NCI-H2196 (cell line): ENCODE results near the gene S1PR1.
"Not testable (repeated sequence)": the region's sequence is repeated elsewhere in the genome, so short reads cannot be mapped to it uniquely, and the experiment has no call there.

Source experiments
- DNase-seq: peaks from one replicate; lab custom pipeline; 2025; ENCODE audit not compliant: unreplicated experiment; lab: John Stamatoyannopoulos, UW

S1PR1 gene

DNA sequence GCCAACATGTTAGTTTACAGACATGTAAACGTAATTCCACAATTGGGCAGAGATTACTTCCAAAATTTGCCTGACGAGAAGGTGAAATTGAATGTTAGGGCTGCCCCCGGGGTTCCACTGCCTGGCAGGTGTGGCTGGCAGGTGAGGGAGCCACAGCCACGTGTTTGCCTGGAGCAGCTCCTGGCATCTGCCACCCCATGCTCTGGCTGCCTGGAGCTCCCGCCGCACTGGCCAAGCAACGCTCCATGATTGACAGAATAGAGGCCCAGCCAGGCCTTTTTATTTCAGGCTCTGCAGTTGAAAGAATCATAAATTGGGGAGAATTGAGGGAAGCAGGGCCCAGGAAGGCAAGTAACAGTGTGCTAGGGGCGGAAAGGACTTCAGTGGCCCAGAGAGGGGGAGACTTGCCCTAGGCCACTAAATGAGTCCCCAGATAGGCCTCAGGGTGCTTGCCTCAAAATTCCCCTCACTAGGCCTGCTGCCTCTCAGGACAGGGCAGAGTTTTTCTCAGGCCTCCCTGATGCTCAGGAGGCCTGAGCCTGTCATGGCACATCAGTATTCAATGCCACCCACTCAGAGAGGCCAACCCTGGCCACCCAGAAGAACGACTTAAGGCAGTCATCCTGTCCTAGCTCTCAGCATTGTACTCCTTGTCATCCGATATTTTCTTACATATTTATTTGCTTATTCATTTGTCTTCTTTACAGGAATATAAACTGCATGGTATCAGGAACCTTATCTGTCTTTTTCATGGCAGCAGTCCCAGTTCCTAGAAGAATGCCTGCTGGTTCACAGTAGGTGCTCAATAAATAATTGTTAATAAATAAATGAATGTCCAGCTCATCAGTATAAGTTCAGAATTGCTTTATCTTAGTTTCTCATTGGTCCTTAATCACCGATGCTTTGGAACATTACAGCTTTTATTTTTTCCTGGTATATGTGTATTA is 16.6 kb upstream of the S1PR1 start:
- DNase-seq: no peak

DNA sequence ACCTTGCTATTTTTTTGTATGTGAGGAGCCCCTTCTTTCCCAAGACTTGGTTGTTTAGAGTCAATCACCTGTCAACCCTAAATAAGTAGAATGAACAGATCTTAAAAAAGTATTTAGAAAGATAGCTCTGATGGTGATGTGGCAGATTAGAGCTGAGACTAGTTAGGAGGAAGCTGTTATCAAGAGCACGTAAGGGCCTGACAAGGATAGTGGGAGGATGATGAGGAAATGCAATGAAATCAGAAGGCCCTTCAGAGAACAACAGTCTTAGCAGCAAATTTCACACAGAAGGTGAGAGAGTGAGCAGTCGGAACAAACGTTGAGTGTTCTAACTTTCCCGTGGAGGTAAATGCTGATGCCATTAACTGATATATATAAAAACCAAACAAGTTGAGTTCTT is 15.9 kb upstream of the S1PR1 start:
- DNase-seq: no peak

DNA sequence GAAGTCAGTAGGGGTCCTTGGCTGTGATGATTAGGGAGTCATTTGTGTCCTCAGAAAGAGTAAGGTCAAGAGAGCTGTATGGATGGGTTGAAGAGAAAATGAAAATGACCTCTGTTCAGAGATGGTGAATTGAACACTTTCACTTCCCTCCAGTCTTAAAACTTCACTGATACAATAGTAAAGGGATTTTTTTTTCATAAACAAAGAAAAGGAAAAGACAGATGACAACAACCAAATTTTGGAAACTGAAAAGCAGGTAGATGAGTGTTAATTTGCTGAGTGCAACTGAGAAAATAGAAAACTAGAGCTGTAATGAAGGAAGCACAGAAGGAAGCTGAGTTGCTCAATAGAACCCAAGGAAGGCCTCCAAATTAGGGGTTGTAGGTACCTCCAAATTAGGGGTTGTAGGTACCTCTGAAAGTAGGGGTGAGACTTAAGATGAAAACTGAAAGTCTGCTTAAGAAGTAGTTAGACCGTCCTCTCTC is 14.8 kb upstream of the S1PR1 start:
- DNase-seq: no peak

DNA sequence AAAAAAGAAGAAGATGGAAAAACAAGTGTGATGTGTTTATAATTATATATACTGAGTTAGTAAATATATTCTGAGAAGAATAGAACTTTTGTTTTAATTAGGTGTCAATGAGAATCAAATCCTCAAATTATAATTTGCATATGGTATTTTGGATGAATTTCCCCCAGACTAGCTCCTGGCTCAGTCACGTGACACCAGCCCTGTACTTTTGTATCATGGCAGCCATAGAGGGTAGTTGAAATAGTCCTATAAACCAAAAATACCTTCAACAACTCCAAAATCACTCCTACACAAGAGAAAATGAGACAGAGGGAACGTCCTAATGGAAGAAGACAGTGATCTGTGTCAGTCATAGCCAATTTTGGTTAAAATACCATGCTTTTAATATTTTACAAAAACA is 9.0 kb upstream of the S1PR1 start:
- DNase-seq: no peak

DNA sequence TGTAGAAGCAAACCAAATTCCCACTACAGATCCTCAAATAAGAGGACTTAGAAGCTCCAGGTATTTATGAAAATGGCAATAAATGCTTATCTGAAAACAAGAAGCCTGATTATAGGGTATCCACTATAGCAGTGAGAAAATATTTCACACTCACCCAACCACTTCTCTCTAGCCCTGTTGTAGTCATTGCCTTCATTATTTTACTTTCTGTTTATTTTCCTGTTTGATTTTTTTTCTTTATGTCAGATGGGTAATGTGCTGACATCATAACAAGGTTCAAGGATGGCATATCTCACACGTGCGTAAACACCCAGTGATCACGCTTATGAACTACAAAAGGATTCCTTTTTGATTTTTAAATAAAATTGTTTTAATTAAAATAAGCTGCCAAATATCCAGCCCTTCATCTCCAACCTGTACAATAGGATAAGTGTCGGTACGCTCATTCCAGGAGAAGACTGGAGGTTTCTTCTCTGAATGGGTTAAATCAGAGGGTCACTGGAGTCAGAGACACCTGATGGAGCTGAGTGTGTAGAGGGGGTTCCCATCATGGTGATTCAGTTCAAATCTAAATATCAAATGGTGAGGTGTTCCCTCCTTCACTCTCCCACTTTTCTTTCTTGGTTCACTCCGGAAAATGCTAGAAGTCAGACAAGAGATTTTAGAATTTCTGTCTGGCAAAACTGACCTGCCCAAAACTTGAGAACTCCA is 8.2 kb upstream of the S1PR1 start:
- DNase-seq: no peak

DNA sequence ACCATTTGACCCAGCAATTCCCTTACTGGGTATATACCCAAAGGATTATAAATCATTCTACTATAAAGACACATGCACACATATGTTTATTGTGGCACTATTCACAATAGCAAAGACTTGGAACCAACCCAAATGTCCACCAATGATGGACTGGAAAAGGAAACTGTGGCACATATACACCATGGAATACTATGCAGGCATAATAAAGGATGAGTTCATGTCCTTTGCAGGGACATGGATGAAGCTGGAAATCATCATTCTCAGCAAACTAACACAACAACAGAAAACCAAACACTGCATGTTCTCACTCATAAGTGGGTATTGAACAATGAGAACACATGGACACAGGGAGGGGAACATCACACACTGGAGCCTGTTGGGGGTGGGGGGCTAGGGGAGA is 4.6 kb upstream of the S1PR1 start:
- DNase-seq: not testable (repeated sequence)

DNA sequence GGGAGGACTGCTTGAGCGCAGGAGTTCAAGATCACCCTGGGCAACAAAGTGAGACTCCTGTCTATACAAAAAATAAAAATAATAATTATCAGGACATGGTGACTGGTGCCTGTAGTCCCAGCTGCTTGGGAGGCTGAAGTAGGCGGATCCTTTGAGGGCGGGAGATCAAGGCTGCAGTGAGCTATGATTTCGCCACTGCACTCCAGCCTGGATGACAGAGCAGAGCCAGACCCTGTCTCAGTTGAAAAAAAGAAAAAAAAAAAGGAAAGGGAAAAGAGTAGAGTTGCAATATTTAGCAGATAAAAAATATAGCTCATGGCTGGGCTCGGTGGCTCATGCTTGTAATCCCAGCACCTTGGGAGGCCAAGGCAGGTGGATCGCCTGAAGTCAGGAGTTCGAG is 3.3 kb upstream of the S1PR1 start:
- no peak for DNase-seq

DNA sequence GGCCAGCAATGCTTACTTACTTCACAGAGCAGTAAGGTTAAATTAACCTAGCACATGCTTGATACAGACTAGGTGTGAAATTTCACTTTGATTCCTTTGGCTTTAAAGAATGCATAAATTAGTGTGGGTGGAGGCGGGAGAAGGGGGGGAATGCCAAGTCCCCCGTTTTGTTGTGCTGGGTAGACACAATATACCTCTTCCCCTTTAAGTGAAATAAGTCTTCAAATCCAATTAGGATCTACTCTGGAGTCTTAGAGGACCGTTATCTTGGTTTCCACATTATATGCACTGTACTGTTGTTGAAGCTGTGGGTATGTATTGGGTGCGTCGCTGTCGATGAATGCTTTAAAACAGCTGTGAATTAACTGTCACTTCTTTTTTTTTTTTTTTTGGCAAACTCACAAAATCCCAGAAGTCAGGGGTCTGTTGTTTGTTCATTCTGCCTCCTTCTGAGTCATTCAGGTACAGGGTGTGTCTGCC is 1.6 kb upstream of the S1PR1 start:
- no peak for DNase-seq

DNA sequence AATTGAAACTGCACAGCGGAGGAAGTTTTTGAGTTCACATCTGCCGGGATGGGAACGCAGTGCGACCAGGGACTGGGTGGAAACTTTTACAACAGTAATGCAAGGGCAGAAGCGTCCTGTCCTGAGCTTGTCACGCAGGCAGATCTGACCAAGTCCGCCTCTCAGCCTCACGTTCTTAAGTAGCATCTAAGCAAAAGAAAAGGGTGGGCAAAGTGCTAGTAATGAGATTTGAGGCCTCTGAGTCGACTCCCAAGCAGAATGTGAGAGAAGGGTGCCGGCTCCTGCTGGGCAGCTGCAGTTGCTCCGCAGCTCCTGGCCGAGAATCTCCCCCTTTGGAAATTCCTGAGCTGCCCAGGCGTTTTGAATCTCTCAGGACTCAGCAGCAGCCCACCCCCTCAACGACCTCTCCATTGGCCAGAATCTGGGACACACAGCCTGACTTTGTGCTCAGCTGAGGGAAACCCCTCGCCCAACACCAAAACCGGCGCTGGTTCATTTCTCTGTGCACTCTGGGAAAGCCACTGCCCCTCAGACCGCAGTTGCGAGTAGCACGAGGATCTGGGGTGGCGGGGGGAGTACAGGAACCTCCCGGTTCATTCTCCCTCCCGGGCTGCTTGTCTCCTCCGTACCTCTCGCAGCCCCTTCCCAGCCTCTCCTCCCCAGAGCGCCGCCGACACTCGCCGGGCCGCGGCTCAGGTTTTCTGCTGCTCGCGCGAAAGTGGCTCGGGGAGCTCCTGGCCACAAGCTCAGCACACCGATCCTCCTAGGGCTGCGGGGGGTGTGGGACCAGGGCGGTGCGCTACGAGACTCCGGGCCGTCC is 913 bp upstream of the S1PR1 start:
- no peak for DNase-seq

DNA sequence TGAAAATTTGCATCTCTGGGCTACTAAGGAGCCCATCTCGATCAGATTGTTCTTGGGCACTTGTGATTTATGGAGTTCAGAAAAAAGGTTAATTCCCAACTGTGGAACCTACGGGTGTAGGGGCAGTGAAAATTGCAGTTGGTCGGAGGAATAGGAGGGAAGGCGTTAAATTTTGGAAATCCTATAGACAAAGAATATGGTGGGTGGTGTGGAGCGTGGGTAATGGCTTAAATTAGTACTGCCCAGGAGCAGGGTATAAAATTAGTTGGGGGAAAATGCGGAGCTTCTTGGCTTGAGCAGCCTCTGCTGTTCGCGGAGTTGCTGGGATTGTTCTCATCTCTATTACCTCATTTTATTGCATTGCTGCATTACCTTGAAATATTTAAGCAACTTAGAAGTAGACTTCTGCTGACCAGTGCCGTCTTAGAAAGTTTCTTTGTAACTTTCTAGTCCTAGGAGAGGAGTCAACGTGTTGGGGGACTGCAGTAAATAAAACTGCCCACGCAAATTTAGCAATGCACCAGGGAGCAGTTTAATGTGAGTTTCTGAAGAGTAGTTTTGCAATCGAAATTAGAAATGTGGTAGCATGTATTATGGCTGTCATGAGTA is 514 bp downstream of the S1PR1 start:
- DNase-seq: no peak

DNA sequence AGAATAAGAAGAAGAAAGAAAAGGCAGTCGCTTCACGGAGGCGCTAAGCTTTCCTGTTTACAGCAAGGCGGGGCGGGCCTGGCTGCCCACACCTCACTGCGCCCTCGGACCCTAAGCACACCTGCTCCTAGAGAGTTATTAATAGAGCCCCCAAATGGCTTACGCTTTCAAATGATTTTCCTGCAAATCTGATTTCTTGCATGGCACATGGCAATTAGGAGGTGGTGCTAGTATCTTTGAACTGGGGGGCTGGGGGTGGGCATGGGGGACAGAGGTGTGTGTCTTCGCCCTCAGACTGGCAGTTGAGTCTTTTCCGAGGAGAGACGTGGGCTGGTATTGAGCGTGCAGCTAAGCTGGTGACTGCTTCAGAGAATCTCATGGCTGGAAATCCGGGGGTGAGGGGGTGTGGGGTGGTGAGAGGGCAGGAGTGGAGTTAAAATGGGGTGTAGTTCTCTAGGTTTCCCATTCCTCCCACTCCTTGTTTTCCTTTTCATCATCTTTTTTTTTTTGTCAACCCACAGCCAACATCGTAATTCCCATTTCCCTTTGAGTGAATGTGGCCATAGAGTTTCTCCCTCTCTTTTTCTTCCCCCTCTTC is 1.3 kb downstream of the S1PR1 start:
- DNase-seq: no peak

DNA sequence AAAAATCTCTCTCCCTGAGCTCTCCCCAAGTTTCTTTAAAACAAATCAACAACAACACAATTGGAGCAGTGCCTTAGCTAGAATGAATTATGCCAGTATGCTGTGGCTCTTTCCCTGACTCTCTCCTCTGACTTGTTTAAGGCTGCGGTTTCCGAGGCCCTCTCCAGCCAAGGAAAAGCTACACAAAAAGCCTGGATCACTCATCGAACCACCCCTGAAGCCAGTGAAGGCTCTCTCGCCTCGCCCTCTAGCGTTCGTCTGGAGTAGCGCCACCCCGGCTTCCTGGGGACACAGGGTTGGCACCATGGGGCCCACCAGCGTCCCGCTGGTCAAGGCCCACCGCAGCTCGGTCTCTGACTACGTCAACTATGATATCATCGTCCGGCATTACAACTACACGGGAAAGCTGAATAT is 1.9 kb downstream of the S1PR1 start:
- DNase-seq: peak; percentile 34

DNA sequence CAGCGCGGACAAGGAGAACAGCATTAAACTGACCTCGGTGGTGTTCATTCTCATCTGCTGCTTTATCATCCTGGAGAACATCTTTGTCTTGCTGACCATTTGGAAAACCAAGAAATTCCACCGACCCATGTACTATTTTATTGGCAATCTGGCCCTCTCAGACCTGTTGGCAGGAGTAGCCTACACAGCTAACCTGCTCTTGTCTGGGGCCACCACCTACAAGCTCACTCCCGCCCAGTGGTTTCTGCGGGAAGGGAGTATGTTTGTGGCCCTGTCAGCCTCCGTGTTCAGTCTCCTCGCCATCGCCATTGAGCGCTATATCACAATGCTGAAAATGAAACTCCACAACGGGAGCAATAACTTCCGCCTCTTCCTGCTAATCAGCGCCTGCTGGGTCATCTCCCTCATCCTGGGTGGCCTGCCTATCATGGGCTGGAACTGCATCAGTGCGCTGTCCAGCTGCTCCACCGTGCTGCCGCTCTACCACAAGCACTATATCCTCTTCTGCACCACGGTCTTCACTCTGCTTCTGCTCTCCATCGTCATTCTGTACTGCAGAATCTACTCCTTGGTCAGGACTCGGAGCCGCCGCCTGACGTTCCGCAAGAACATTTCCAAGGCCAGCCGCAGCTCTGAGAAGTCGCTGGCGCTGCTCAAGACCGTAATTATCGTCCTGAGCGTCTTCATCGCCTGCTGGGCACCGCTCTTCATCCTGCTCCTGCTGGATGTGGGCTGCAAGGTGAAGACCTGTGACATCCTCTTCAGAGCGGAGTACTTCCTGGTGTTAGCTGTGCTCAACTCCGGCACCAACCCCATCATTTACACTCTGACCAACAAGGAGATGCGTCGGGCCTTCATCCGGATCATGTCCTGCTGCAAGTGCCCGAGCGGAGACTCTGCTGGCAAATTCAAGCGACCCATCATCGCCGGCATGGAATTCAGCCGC is 2.5 kb downstream of the S1PR1 start:
- no peak for DNase-seq

DNA sequence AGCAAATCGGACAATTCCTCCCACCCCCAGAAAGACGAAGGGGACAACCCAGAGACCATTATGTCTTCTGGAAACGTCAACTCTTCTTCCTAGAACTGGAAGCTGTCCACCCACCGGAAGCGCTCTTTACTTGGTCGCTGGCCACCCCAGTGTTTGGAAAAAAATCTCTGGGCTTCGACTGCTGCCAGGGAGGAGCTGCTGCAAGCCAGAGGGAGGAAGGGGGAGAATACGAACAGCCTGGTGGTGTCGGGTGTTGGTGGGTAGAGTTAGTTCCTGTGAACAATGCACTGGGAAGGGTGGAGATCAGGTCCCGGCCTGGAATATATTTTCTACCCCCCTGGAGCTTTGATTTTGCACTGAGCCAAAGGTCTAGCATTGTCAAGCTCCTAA is 3.2 kb downstream of the S1PR1 start:
- DNase-seq: no peak

DNA sequence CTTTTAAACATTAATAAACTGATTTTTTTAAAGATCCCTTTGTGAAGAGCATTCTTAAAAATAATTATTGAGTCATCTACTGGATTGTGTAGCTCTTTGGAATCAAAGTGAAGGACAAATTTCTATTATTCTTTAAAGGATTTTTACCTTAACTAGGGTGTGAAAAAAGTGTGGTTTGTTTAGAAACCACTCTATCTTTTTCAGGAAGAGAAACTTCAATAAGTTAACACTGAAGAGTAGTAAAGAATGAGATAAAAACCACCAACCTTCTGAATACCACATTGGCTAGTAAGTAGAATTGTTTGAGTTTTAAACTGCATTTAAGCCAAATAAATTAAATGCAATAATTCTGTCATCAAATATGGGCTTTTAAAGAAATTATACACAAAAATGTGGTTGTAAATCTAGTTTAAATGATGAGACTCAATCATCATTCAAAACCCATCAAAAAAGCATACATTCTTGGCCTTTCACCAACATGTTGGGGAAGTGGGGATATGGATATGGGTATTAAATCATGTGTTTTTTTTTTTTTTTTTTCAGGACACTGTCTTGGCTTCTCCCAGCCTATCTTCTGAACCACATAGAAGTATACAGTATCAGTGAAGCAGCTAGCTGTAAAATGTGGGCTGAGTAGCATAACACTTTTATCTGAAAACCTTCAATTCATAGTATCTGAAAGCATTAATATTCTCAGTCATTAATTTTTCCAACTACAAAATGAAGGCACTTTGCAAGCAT is 4.8 kb downstream of the S1PR1 start:
- no peak for DNase-seq

DNA sequence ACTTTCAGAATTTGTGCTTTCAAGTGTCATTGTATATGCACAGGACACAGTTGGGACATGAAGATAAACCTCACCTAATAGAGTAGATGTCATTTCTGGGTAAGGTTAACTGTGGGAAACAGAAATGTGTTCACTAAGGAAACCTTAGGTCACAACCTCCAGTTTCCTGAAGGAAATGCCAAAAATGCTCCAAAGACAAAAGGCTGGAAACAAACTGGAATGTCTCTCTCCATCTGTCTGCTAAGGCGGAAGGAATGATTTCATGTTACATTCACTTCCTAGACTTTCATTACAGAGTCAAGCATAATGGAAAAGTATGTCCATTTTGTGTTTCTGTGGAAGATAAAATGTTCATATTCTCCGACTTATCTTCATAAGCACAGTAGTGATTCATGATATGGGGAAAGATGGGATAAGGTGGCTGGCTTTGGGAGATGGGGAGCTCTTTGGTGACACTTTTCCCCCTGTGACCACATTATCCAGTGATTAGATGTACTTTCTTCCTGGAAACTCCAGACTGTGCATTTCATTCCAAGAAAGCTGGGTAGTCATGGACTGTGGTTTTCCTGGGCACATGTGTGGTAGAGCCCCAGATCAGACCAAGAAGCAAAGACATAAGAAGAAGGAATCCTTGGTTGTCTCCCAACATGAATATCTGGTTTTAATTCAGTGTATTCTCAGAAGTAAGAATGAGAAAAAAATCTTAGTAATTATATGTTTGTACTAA is 5.7 kb downstream of the S1PR1 start:
- no peak for DNase-seq

DNA sequence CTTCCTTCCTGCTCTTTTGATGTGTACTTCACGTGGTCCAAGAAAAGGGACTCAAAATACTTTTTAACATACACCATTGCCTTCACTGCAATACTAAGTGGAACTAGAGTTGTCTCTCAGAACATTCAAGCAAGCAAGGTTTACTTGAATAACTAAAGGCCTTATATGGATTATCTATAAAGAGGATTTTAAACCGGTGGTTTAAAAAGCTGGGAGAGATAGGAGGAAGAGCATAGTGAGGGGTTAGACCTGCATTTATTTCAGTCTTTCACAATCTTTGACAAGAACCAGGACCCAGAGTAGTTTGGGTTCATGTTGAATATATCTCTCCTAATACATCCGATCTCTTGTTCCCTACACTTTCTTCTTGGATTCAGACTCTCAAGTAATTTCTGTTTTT is 6.9 kb downstream of the S1PR1 start:
- no peak for DNase-seq

DNA sequence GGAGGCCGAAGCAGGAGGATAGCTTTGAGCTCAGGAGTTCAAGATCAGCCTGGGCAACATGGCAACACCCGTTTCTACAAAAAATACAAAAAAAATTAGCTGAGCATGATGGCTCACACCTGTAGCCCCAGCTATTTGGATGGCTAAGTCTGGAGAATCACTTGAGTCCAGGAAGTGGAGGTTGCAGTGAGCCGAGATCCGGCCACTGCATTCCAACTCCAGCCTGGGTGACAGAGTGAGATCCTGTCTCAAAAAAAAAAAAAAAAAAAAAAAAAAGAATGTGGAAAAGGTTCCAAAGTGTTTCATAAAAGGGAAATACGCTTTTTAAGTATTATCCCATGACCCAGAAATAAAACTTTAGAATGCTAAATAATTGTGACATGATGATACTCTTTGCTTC is 8.0 kb downstream of the S1PR1 start:
- no peak for DNase-seq
